ENCODE results near the gene TBL3.

Gene TBL3

GRCh38 chr16:1942047-1942809 is 29.6 kb upstream of the TBL3 start:
- H3K27ac ChIP-seq, result no peak overlapping the region
- no peak for TF ChIP-seq CTCF (IDR thresholded peaks at IDR 0.05; ENCODE audit: low read depth, low read length, missing control alignments)
- no peak for DNase-seq
- H3K27me3 ChIP-seq (replicated peaks), result no peaks in the 10 kb centered on the region
- in situ Hi-C loops (cut with HindIII; ENCODE audit: low pct_ligation_motif_present, low sequenced_read_pairs), result no loop called here
- peak overlapping the region; percentile 86 for H3K4me3 ChIP-seq (ENCODE audit: low read depth, low read length)
- peaks cover 11% of the 10 kb centered on the region for H3K36me3 ChIP-seq (replicated peaks)

GRCh38 chr16:1942810-1943726 is 28.8 kb upstream of the TBL3 start, which contains the start of gene MSRB1:
Gene MSRB1 (minus strand): TSS chr16:1943199. CDS start chr16:1943156, 43 bp downstream.
- H3K36me3 ChIP-seq (replicated peaks), result peaks cover 9% of the 10 kb centered on the region
- H3K4me3 ChIP-seq (ENCODE audit: low read depth, low read length), result peak within 1 kb of the TSS; percentile 86
- TF ChIP-seq CTCF (IDR thresholded peaks at IDR 0.05; ENCODE audit: low read depth, low read length, missing control alignments), result no peak
- H3K27me3 ChIP-seq (replicated peaks), result no peaks in the 10 kb centered on the region
- in situ Hi-C loops (cut with HindIII; ENCODE audit: low pct_ligation_motif_present, low sequenced_read_pairs), result no loop called here
- peak; percentile 98 for DNase-seq
- H3K27ac ChIP-seq, result no peak within 1 kb of the TSS

- in situ Hi-C loops (cut with HindIII; ENCODE audit: low pct_ligation_motif_present, low sequenced_read_pairs), result no loop called here
- no peak for DNase-seq
- TF ChIP-seq CTCF (IDR thresholded peaks at IDR 0.05; ENCODE audit: low read depth, low read length, missing control alignments), result no peak
- Histone ChIP-seq H3K27ac (no peak overlapping the region), H3K27me3 (replicated peaks) (no peaks in the 10 kb centered on the region), H3K4me3 (ENCODE audit: low read depth, low read length) (no peak overlapping the region), H3K36me3 (replicated peaks) (no peaks in the 10 kb centered on the region)
Observed at GRCh38 chr16:1944612-1945199, 27.1 kb upstream of the TBL3 start.

GRCh38 chr16:1945559-1946391 is 26.1 kb upstream of the TBL3 start:
- no peaks in the 10 kb centered on the region for H3K27me3 ChIP-seq (replicated peaks)
- no peak for TF ChIP-seq CTCF (IDR thresholded peaks at IDR 0.05; ENCODE audit: low read depth, low read length, missing control alignments)
- H3K27ac ChIP-seq, result no peak overlapping the region
- H3K36me3 ChIP-seq (replicated peaks), result no peaks in the 10 kb centered on the region
- in situ Hi-C loops (cut with HindIII; ENCODE audit: low pct_ligation_motif_present, low sequenced_read_pairs), result no loop called here
- H3K4me3 ChIP-seq (ENCODE audit: low read depth, low read length), result no peak overlapping the region
- DNase-seq, result no peak

Measured in brain microvascular endothelial cell (primary cell).